ENCODE data around the gene GALNT9.

Gene GALNT9

DNA sequence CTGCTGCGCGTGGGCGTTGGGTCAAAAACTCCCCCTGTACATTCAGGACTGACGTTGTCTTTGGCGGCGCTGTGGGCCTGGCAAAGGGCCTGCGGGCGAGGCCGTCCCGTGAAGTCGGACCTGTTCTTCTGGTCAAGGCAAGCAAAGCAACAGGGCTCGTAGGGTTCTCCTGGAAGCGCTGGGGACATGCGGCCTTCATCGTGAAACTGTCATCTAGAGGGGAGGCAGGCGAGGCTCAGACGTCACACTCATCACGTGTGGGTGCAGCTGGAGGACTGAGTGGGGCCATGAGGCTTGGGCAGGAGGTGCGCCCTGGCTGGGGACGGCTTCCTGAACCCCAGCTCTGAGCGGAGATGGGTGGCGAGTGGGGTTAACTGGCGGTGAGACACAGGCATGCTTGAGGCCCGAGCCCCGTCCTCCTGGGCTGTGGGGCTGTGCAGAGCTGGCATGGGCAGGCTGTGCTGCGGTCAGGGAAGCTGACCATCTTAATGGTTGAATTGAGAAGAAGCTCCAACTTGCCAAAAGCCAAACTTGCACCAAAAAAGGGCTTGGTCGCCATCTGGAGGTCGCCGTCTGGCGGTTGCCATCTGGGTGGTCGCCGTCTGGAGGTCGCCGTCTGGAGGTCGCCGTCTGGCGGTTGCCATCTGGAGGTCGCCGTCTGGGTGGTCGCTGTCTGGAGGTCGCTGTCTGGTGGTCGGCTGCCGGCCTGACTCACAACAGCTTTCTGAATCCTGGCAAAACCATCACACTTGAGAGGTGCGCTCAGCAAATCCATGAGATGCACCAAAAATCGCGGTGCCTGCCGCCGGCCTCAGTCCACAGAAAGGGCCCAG lies 119.0 kb downstream of the GALNT9 start:
- H3K4me3 ChIP-seq (ENCODE audit: low read depth, low read length): no peak overlapping the region
- TF ChIP-seq, protein P1, sequence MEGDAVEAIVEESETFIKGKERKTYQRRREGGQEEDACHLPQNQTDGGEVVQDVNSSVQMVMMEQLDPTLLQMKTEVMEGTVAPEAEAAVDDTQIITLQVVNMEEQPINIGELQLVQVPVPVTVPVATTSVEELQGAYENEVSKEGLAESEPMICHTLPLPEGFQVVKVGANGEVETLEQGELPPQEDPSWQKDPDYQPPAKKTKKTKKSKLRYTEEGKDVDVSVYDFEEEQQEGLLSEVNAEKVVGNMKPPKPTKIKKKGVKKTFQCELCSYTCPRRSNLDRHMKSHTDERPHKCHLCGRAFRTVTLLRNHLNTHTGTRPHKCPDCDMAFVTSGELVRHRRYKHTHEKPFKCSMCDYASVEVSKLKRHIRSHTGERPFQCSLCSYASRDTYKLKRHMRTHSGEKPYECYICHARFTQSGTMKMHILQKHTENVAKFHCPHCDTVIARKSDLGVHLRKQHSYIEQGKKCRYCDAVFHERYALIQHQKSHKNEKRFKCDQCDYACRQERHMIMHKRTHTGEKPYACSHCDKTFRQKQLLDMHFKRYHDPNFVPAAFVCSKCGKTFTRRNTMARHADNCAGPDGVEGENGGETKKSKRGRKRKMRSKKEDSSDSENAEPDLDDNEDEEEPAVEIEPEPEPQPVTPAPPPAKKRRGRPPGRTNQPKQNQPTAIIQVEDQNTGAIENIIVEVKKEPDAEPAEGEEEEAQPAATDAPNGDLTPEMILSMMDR (IDR thresholded peaks at IDR 0.05; ENCODE audit: low read depth, low read length): no peak

DNA sequence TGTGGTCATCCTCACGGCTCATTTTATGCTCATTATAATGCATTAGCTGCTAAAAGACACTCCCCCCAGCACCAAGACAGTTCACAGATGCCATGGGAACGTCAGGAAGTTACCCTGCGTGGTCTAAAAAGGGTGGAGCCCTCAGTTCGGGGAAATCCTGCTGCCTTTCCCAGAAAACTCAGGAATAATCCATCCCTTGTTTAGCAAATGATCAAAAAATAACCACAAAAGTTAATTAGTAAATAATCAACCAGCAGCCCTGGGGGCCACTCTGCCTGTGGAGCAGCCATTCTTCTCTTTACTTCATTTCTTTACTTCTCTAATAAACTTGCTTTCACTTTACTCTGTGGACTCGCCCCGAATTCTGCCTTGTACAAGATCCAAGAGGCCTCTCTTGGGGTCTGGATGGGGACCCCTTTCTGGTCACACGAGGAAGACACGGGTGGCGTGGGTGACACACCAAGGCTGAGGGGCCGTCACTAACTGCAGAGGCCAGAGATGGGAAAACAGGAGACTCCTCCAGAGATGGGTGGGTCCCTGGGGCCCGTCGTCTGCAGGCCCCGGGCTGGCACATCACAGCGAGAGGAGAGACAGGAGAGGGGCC lies 119.7 kb downstream of the GALNT9 start:
- TF ChIP-seq, protein P1 (IDR thresholded peaks at IDR 0.05; ENCODE audit: low read depth, low read length): no peak
- H3K4me3 ChIP-seq (ENCODE audit: low read depth, low read length): no peak overlapping the region

DNA sequence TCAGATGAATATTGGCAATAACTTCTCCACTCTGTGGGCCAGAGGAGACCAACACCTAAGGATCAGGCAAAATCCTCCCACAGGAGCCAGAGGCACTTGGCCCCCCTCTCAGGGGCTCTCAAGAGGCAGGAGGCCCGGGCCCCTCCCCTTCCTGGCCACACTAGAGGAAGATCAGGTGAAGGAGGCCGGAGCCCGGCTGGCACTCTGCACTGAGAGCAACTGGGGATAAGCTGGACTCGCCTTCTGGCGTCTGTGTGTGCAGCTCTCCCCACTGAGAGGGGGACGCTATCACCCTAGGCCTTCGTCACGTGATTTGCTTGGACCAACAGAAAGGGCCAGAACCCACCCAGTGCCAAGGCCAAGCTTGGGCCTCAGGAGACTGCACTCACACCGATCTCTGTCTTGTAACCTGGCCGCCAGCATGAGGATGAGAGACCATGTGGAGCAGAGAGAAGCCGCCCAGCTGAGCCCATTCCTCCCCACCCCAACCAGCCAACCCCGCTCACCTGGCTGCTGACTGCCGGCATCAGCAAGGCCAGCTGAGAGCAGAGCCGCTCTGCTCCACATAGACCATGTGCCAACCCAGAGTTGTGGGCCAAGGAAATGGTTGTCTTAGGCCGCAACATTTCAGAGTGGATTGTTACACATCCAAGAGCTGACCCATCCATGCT lies 121.1 kb downstream of the GALNT9 start:
- no peak overlapping the region for H3K4me3 ChIP-seq (ENCODE audit: low read depth, low read length)
- TF ChIP-seq, protein P1 (IDR thresholded peaks at IDR 0.05; ENCODE audit: low read depth, low read length): no peak

DNA sequence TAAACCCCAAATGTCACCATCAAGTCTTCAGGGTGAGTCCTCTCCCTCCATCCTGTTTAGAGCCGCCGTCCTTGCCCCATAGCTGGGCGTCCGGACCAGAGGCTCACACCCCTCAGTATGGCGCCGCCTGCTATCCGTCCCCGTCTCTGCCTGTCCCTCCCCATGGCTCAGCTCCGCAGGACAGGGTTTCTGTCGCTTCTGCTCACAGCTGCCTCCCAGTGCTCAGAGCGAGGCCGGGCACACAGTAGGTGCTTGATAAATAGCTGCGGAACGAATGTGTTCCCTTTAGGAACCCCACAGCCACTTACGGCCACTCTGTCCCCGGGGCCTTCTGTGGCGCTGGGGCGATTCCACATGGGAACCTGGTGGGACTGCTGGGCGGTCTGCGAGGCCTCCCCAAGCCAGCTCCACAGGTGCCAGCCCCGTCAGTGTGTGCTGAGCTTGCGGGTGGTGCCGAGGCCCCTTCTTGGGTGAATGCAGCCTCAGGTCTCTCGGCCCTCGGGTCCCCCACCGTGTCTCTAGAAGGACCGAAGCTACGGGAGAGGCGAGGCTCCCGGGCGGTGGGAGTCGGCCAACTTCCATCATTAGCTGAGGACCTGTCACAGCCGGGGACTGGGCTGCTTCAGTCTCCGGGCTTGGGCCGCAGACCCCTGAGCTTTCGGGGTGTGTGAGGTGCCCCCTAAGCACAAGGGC lies 122.2 kb downstream of the GALNT9 start:
- H3K4me3 ChIP-seq (ENCODE audit: low read depth, low read length): no peak overlapping the region
- TF ChIP-seq, protein P1 (IDR thresholded peaks at IDR 0.05; ENCODE audit: low read depth, low read length): no peak

DNA sequence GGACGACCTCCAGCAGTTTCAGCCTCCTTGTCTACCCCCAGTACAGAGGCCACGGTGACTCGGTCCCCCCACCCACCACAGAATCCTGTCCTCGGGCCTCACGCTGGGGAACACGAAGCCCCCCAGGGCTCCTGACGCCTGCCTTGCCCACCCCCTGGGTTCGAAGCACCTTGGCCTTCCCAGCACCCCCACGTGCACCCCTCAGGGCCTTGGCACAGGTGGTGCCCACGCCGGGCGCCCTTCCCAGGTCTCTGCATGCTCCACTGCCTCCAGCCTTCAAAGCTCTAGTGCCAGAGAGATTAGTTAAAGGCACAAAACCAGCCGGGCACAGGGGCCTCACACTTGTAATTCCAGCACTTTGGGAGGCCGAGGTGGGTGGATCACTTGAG lies 123.3 kb downstream of the GALNT9 start:
- H3K4me3 ChIP-seq (ENCODE audit: low read depth, low read length): no peak overlapping the region
- TF ChIP-seq, protein P1 (IDR thresholded peaks at IDR 0.05; ENCODE audit: low read depth, low read length): no peak

DNA sequence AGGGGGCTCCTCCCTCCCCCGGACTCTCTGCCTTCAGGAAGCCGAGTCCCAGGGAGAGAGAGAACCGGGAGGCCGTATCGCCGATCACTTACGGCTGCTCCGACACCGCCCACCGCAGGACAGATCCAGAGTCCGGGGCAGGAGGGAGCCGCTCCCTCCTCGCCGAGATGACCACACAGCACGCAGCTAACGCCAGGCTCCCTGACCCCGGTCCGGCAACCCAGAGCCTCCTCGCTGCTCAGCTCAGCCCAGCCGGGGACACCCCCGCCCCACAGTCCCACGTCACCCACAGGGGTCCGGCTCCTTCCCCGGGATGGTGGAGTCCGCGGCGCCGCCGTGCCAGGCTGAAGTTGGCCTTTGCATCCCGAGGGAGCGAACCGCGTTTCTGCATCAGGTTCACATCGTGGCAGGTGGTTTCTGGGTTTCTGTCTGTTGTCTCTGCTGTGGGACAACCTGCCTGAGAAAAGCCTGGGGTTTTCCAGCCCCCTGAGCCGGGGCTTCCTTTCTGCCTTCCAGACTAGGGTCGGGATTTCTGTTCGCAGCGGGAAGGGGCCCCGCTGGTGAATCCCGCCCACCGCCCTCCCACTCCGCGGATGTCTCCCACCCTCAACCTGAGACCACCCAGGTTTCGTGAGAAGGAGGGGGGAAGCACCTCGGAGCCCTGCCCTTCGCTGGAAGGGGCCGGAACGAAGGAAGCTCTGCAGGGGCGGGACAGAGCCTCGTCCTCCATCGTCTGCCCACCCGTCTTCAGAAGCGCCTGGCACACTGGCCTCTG lies 123.9 kb downstream of the GALNT9 start:
- no peak overlapping the region for H3K4me3 ChIP-seq (ENCODE audit: low read depth, low read length)
- TF ChIP-seq, protein P1 (IDR thresholded peaks at IDR 0.05; ENCODE audit: low read depth, low read length): no peak
